Lower lobe of right lung (tissue), 2 donors: ENCODE data around the gene ABCB4. TPM values are rescaled to one million over a fixed set of nuclear protein-coding genes. Genes with fewer than 3 reads are reported as not detected.

Source experiments
- ATAC-seq, 2 donors: fragments of 200-7000 bp; cut with Tn5 transposase; one replicate each; pipeline ENCODE4 v1.9.1; 2020 to 2022; ENCODE audit warnings: mild to moderate bottlenecking in 2 of 2, moderate library complexity in 2 of 2
- DNase-seq: peaks from one replicate; pipeline ENCODE4 v3.0.0-alpha.2; 2020
- H3K27ac ChIP-seq: fragments of 200-600 bp; one replicate; pipeline ENCODE4 v1.8.0; 2022
- H3K27me3 ChIP-seq: fragments of 200-600 bp; one replicate; pipeline ENCODE4 v1.8.0; 2022; ENCODE audit warnings: low read depth
- H3K36me3 ChIP-seq: fragments of 200-600 bp; one replicate; pipeline ENCODE4 v1.8.0; 2022; ENCODE audit warnings: mild to moderate bottlenecking
- H3K4me1 ChIP-seq: fragments of 200-600 bp; one replicate; pipeline ENCODE4 v1.8.0; 2022
- H3K4me3 ChIP-seq: fragments of 200-600 bp; one replicate; pipeline ENCODE4 v1.8.0; 2022; ENCODE audit warnings: mild to moderate bottlenecking
- H3K9me3 ChIP-seq: fragments of 200-600 bp; one replicate; pipeline ENCODE4 v1.8.0; 2022
- intact Hi-C: fragments of 100-400 bp; cut with DNase I; formaldehyde crosslinking; loops from one replicate; pipeline ENCODE4 v1.11.0; 2022
- long read RNA-seq: library from polyadenylated mRNA; unstranded; transcript quantifications from one replicate; pipeline ENCODE4 v2.0.0, GENCODE V29; 2021
- total RNA-seq: library from RNA; stranded (reverse); fragmentation: NEBNext Ultra II Directional; extraction: Animal tissue kit (Norgen Biotek cat#: 25700); gene quantifications from one replicate; pipeline ENCODE4 v1.2.1, GENCODE V29; 2021
- TF ChIP-seq, protein P1 (sequence below): fragments of 200-600 bp; IDR thresholded peaks from one replicate; pipeline ENCODE4 v1.8.0; 2022; ENCODE audit warnings: antibody characterized with exemption, mild to moderate bottlenecking
- donor health status: DM: no; HTN: yes; CAD: no; lungs with severe emphysema.

Gene ABCB4
- not detected for total RNA-seq
- long read RNA-seq = 0 reads

GRCh38 chr7:87475359-87476178 lies at the start of gene ABCB4:
Gene ABCB4 (minus strand): TSS chr7:87475680. CDS start chr7:87475465, 215 bp downstream.
- ATAC-seq = peak; percentile 57 to 62
- Histone ChIP-seq H3K36me3 (no peaks in the 10 kb centered on the region), H3K27ac (no peak within 1 kb of the TSS), H3K4me1 (peaks cover 21% of the 10 kb centered on the region), H3K4me3 (peak within 1 kb of the TSS; percentile 49), H3K27me3 (peaks cover 30% of the 10 kb centered on the region), H3K9me3 (no peaks in the 10 kb centered on the region)
- DNase-seq = peak; percentile 41
- intact Hi-C loops = no loop called here
- TF ChIP-seq, protein P1, sequence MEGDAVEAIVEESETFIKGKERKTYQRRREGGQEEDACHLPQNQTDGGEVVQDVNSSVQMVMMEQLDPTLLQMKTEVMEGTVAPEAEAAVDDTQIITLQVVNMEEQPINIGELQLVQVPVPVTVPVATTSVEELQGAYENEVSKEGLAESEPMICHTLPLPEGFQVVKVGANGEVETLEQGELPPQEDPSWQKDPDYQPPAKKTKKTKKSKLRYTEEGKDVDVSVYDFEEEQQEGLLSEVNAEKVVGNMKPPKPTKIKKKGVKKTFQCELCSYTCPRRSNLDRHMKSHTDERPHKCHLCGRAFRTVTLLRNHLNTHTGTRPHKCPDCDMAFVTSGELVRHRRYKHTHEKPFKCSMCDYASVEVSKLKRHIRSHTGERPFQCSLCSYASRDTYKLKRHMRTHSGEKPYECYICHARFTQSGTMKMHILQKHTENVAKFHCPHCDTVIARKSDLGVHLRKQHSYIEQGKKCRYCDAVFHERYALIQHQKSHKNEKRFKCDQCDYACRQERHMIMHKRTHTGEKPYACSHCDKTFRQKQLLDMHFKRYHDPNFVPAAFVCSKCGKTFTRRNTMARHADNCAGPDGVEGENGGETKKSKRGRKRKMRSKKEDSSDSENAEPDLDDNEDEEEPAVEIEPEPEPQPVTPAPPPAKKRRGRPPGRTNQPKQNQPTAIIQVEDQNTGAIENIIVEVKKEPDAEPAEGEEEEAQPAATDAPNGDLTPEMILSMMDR = no peak

GRCh38 chr7:87518735-87519134 lies 43.3 kb upstream of the ABCB4 start:
- intact Hi-C loops = no loop called here
- H3K9me3 ChIP-seq = no peaks in the 10 kb centered on the region
- H3K4me3 ChIP-seq = no peak overlapping the region
- ATAC-seq = no peak
- TF ChIP-seq, protein P1 = no peak
- no peaks in the 10 kb centered on the region for H3K36me3 ChIP-seq
- no peaks in the 10 kb centered on the region for H3K27me3 ChIP-seq
- DNase-seq = no peak
- H3K27ac ChIP-seq = no peak overlapping the region
- H3K4me1 ChIP-seq = no peaks in the 10 kb centered on the region

DNA sequence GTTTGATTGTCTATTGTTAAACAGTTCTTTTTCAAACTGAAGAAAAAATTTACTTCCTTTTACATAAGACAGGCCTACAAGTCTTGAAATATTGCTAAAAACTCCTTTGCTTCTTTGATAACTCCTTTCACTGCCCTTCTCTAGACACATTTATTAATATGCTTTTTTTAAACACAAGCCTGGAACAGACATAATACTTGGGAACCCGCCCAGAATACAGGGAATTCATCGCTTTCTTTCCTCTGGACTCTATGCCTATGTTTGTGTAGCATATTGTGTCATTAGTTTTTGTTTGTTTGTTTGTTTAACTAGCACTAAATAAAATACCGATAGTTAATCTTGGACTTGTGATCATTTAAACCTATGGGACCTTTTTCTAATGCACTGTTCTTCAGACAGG lies 42.4 kb upstream of the ABCB4 start:
- H3K36me3 ChIP-seq = no peaks in the 10 kb centered on the region
- TF ChIP-seq, protein P1 = no peak
- no peak overlapping the region for H3K27ac ChIP-seq
- DNase-seq (no peak), ATAC-seq (no peak)
- no peak overlapping the region for H3K4me3 ChIP-seq
- intact Hi-C loops = no loop called here
- H3K4me1 ChIP-seq = no peaks in the 10 kb centered on the region
- no peaks in the 10 kb centered on the region for H3K27me3 ChIP-seq
- H3K9me3 ChIP-seq = no peaks in the 10 kb centered on the region

DNA sequence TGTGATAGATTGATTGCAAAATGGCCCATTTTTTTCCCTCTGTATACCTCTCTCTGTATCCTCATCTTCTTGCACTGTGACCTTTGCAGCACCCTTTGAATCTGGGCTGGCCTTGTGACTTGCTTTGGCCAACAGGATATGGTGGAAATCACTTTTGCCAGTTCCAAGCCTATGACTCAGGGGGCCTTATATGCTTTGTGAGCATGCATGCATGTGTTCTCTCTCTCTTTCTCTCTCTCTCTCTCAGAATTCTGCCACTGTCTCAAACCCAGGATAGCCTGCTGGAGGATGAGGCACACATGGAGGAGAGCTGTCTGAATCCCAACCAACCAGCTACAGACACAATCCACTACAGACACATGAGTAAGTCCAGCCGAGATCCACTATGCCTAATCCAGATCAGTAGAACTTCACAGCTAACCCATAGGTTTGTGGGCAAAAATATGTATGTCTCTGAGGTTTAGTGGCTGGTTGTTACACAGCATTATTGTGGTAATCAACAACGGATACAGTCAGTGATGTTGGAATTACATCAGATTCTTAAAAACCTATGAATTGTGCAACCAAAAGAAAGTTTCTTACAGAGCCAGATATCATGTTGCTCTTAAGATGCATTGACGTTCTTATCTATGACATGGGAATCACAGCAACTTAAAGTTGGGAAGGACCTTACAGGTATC lies 41.8 kb upstream of the ABCB4 start:
- H3K27me3 ChIP-seq = no peaks in the 10 kb centered on the region
- DNase-seq = no peak
- no peaks in the 10 kb centered on the region for H3K36me3 ChIP-seq
- H3K9me3 ChIP-seq = no peaks in the 10 kb centered on the region
- H3K27ac ChIP-seq = no peak overlapping the region
- TF ChIP-seq, protein P1 = no peak
- intact Hi-C loops = no loop called here
- ATAC-seq = no peak
- no peak overlapping the region for H3K4me3 ChIP-seq
- no peaks in the 10 kb centered on the region for H3K4me1 ChIP-seq

GRCh38 chr7:87513735-87514335 lies 38.4 kb upstream of the ABCB4 start:
- ATAC-seq = no peak
- TF ChIP-seq, protein P1 = no peak

More at GRCh38 chr7:87513735-87514335, 38.4 kb upstream of the ABCB4 start:
- DNase-seq = no peak
- H3K27me3 ChIP-seq = no peaks in the 10 kb centered on the region
- H3K27ac ChIP-seq = no peak overlapping the region
- no peaks in the 10 kb centered on the region for H3K36me3 ChIP-seq
- no peaks in the 10 kb centered on the region for H3K9me3 ChIP-seq
- no peak overlapping the region for H3K4me3 ChIP-seq
- H3K4me1 ChIP-seq = no peaks in the 10 kb centered on the region
- intact Hi-C loops = no loop called here
